NCI-H2227 treated with DMSO at 0.1 percent for 48 hours (cell line): ENCODE data around the gene B4GALT3.

ENCODE experiments used
- DNase-seq: peaks from one replicate; lab custom pipeline; 2025; lab: John Stamatoyannopoulos, UW

The B4GALT3 gene

DNA sequence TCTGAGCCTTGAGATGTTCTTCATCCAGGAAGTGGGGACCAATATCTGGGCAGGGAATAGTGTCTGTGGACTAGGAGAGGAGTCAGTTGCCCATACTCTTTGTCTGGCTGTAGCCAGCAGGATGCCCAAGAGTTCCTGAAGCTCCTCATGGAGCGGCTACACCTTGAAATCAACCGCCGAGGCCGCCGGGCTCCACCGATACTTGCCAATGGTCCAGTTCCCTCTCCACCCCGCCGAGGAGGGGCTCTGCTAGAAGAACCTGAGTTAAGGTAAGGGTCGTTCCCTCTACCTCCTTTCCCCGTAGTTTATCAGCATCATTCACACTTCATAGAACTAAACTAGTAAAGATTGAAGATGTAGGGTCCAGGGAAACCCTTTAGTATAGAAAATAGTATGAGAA is 14.5 kb downstream of the B4GALT3 start:
- DNase-seq = no peak

DNA sequence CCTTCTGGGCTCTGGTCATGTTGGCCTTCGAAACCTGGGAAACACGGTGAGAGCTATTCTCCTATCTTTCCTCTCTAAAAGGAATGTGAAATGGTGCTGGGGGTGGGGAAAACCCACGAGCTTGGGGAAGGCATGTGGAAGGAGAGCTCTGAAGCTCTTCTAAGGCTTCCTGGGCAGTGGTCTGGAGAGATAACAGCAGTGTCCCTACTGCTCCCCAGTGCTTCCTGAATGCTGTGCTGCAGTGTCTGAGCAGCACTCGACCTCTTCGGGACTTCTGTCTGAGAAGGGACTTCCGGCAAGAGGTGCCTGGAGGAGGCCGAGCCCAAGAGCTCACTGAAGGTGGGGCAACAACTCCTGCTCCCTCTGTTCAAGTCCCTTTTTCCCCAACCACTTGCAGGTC is 15.3 kb downstream of the B4GALT3 start:
- DNase-seq = no peak

DNA sequence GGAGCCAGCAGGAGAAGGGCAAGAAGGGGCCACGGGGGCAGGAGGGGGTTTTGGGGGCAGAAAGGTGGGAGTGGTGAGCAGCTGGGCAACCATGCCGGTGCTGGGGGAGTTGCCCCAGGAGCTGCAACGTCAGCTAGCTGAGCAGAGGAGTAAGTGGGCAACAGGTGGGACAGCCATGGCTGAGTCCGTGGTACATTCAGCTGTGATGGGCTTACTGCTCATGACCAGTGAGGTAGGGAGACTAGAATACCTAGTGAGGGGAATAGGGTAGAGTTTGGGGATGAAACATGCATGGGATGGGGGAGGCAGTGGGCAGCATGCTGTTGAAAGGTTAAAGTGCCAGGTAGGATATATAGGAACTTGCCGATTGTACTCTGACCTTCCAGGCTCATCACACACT is 15.7 kb downstream of the B4GALT3 start:
- DNase-seq = no peak

DNA sequence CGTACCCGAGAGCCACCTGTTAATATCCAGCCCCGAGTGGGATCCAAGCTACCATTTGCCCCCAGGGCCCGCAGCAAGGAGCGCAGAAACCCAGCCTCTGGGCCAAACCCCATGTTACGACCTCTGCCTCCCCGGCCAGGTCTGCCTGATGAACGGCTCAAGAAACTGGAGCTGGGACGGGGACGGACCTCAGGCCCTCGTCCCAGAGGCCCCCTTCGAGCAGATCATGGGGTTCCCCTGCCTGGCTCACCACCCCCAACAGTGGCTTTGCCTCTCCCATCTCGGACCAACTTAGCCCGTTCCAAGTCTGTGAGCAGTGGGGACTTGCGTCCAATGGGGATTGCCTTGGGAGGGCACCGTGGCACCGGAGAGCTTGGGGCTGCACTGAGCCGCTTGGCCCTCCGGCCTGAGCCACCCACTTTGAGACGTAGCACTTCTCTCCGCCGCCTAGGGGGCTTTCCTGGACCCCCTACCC is 16.6 kb downstream of the B4GALT3 start:
- no peak for DNase-seq

DNA sequence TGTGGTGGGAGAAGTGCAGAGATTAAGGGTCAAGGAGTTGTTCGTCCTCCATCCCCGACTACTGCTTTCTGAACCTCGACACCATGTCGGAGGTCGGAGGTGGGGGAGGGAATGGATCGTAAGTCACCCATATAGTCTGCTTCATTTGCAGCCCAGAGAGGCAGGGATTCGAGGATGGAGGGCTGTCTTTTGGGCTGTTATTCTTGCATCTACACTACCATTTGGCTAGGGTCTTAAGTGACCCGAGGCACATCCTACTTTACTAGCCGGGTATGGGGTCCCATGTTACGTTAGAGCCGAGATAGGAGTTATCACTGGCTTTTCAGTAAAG is 17.4 kb downstream of the B4GALT3 start:
- no peak for DNase-seq

DNA sequence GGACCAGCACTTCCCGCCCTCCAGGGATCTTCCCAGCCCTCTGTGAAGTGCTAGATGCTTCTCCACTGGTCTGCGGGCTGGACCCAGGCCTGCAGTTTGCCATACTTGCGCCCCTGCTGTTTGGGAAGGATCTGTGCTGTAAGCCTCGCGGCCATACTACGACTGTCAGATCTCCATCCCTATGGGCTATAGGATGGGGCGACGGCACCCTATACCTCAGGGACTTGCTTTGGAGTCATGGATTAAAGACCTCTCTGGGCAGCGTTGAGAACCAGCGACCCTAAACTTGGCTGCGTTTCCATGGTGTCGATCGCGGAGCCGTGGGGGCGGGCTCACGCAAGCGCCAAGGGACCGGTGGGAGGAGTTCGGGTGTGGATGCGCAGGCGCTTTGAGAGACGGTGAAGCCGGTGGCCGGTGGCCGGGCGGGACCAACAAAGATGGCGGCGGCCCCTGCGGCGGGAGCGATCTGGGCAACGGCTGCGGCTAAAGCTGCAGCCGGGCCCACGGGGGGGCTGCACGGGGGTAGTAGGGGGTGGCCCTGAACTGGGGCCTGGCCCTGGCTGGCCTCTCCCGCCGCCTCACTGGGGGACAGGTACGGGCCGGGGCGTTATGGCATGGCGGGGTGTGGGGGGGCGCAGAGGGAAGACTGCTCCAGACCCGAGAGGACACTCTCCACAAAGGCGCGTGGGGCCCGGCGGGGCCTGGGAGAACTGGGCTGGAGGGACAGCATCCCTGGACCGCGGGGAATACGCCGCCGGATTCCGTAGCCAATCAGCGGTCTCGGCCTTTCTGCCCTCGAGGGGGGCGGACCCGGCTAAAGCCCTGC is 18.0 kb downstream of the B4GALT3 start, which contains the start of gene USP21:
Gene USP21, plus strand, starts transcription at position 414 of the 826 bp plus-strand sequence. CDS start 1,141 bp downstream, outside the sequence.
- peak; percentile 96 for DNase-seq

DNA sequence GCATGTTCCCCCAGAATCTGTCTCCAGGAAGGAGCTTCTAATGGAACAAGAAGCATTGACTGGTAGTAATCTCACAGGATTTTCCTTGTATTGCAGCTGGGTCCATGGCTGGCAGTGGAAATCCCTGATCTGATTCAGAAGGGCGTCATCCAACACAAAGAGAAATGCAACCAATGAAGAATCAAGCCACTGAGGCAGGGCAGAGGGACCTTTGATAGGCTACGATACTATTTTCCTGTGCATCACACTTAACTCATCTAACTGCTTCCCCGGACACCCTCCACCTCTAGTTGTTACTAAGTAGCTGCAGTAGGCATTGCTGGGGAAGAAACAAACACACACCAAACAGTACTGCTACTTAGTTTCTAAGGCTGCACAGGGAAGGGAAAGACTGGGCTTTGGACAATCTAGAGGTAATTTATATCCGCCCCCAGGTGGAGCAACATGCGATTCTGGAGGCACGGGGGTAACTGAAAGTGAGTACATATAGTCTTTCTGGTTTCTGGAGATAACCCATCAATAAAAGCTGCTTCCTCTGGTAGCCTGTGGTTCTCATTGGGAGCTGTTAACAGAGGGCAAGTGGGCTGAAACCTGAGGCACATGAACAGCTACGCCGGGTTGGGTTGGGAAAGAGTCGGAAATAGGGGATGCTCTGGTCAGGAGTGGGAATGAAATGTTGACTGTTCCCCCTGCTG is 18.8 kb downstream of the B4GALT3 start:
- DNase-seq = no peak

DNA sequence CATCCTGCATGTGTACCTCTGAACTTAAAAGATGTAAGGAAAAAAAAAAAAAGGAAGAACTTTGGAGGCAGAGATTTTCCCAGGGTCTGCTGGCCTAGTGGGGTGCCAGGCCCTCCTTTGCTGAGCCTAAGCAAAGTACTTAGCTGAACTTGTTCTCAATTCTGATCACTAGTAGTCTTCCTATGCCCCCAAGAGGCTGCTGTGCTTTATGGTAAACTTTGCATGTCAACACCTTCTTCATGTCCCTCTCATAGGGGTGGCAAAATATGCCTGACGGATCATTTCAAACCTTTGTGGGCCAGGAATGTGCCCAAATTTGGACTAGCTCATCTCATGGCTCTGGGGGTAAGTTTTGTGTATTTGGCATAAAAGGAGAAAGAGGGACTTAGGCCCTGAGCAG is 19.4 kb downstream of the B4GALT3 start:
- DNase-seq = no peak

DNA sequence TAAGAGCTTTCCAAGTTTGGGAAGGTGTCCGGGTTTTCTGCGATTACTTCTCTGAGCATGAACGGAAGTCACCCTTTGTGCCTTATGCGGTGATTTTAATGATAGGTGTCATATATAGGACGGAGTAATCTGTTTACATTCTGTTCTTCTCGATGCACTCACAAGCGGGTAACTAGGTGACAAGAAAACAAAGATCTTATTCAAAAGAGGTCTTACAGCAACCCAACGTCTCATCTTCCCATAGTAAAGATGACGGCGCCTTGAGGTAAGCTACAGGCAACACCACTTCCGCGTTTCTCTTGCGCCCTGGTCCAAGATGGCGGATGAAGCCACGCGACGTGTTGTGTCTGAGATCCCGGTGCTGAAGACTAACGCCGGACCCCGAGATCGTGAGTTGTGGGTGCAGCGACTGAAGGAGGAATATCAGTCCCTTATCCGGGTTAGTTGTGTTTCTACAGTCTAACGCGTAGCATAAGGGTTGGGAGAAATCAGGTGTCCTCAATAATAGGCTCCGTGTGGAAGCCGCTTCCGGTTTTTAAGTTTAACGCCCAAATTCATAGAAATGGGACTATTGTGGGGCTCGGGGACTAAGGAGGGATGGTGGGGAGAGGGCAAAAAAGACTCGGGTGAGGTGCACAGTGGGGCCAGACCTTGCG is 23.5 kb downstream of the B4GALT3 start, which contains the start of gene UFC1:
Gene UFC1, plus strand, starts transcription at position 297 of the 656 bp plus-strand sequence. Its CDS starts 20 bp downstream, at position 317.
- peak; percentile 93 for DNase-seq

DNA sequence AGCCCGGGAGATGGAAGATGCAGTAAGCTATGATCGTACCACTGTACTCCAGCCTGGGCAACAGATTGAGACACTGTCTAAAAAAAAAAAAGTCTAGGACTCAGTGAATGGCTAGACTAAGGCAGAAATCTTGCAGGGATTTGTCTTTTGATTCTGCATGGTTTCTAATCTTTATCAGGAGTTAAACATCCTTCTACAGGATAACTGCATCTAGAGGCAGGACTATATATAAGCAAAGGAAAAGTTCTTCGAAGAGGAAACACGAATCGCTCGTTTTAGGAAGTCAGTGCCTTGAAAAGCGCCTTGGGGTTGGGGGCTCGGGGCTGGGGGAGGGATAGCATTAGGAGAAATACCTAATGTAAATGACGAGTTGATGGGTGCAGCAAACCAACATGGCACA is 24.1 kb downstream of the B4GALT3 start:
- no peak for DNase-seq

DNA sequence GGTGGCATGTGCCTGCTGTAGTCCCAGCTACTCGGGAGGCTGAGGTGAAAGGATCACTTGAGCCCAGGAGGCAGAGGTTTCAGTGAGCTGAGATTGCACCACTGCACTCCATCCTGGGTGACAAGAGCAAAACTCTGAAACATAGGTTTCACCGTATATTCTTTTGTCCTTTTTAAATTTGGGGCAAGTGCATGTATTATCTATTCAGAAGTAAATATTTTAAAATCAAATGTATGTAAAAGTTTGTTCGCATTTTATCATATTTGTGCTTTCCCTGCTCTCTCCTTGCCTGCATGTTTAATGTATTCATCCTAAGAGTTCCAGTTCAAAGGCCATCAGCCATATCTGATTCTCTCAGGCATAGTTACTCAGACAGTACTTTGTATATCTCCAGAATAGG is 31.5 kb downstream of the B4GALT3 start:
- DNase-seq = no peak

DNA sequence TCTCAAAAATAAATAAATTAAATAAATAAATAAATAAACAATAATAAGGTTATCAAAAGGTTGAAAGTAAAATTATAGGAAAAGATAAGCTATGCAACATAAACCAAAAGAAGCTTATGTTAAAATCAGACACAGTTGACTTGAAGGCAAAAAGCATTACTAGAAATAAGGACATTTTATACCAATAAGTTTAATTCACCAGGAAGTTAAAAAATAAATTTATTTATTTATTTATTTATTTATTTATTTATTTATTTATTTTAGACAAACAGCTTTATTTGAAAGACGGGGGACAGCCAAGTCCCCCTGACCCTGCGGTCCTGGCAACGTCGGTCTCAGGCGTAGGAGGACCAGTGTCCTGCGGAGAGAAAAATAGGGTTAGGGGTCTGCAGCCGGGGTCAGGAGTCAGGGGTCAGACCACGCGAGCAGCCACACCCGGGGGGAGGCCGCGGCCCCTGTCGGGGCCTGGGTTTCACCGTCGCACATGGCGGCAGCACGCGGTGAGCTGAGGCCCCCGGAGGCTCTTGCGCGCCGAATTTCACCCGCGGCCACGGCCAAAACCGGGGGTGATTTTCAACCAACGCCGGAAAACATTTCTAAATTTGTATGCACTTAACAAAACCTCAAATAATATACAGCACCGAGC is 36.4 kb downstream of the B4GALT3 start:
- DNase-seq = no peak

DNA sequence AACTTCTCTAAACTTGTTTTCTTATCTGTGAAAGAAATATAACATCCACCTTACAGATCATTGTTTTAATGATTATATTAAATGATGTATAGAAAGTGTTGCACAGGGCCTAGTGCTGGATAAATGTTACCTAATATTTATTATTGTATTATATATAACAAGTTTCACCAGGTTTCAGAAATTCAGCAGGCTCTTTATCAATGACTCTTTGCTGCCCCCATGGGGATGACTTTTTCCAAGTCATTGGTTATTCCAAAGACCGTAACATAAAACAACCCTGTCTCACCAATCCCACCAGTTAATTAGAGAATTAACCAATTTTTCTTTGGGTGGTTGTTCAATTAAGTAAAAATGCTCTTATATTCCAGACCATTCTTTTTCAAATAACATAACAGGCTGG is 37.5 kb downstream of the B4GALT3 start:
- DNase-seq = peak; percentile 4

DNA sequence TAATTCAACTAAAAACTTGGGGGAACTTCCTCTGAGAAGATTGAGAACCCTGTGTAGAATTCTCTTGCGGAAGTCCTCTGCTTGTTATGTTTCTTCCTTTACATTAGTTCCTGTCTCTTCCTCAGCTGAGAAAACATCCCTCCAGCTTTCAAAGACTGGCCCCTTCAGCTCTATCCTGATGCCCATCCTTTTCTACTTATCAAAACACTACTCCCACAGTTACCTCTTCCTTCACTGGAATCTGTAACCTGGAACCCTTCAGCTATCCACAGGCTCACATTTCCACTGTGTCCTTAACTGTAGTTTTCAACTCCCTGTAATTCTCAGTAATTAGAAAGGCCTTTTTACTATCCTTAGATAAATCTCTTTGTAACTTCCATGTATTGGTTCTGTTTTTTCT is 38.9 kb downstream of the B4GALT3 start:
- DNase-seq = no peak

DNA sequence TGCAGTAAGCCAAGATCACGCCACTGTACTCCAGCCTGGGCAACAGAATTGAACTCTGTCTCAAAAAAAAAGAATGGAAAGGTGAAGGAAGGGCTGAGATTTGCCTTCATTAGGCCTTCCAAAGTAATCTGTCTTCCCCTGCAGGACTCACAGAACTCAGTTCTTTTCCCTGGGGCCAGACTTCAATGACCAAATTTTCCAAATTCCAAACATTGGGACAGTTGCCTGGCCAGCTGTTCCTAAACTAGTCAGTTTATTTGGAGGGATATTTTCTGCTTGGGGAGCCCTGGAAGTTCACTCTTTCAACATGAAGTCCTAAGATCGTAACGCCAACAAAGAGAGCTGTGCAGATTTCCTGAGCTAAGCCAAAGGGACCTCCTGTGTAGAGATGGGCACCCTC is 39.4 kb downstream of the B4GALT3 start:
- DNase-seq = no peak

DNA sequence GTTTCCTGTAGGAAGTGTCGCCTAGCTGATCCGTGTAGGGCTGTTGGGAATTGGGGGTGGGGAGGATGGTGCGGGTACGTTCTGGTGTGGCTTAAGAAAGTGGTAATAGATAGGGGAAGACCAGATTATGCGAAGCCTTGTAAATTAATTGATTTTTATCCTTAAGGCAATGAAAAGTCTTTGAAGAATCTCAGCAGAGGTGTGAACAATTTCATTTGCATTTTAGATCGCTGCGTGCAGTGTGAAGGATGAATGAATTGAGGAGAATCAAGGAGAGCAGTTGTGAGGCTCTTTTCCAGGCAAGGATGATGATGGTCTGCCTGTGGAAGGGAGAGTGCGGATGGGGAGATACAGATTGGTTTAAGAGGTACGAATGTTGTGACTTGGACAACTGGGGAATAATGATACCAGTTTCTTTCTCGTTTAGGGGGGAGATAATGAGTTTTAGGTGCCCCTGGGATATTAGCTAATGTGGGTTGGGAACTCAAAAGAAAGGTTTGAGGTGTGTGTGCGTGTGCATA is 44.0 kb downstream of the B4GALT3 start:
- DNase-seq = peak; percentile 61

DNA sequence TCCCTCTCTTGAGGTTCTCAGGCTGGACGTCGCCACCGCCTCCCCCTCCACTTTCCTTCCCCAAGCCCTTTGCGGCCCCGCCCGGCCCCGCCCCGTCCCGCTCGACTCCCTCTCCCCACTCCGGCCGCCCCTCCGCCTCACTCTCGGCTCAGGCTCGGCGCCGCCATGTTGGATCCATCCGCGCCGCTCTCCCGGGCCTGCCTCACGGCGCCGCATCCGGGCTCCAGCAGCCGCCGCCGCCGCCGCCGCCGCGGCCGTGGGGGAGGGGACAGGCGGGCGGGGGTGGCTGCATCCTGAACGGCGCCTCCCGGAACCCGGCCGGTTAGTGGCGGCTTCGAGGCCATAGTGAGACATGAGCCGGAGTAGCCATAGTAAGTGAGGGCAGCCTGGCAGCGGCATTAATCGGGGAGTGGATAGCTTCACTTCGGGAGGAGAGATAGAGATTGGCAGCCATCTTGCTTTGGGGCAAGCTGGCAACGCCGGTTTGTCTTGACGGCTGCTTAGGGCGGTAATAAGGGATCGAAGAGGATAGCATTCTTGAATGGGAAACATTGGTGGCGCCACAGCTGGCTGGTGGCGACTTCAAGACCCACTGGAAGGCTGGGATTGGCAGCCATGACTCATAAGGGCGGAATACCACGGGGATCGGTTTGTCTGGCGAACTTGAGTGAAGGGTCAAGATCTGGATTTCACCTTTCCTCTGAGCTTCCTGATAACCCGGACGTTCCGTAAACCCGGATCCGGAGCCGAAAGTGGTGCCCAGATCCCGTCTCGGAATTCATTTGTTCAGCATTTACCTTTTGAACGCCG is 44.7 kb downstream of the B4GALT3 start, which contains the start of gene DEDD:
Gene DEDD, minus strand, starts transcription at position 258 of the 810 bp plus-strand sequence. CDS start 8,205 bp downstream, outside the sequence.
- DNase-seq = peak; percentile 98

DNA sequence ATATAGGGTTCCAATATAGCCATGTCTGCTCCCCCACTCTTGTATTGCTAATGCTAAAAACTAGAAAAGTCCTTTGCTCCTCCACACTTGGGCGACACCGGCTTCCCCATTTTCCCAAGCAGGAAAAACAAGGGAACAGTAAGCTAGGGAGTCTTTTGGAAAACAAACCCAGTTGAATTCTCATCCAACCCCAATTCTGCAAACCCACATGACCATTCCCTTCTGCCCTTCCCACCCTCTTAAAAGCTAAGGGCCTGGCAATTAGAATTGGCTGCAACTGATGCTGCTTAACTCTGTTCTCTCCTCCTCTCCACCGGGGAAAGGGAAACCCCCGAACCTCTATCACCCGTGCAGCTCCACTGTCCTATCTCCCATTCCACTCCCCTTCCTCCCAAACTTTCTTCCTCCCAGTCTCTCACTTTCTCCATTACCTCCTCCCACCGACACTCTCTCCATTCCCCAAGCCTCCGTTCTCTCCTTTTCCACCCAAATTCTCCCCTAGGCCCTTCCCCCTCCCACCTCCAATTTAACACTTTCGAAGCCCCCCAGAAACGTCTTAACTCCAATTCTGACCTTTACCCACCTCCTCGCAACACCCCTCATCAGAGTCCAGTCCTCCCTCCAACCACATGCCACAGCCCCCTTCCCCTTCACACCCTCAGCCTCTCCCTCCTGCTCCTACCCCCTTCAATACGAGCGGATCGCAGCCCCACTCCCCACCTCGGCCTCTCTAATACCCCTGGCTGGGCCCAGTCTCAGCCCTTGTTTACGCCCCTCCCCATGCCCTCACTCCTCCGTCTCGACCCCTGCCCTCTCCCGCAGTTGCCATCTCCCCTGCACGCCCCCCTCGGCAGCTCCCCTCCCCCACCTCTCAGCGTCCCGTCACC is 45.5 kb downstream of the B4GALT3 start:
- DNase-seq = peak; percentile 19

DNA sequence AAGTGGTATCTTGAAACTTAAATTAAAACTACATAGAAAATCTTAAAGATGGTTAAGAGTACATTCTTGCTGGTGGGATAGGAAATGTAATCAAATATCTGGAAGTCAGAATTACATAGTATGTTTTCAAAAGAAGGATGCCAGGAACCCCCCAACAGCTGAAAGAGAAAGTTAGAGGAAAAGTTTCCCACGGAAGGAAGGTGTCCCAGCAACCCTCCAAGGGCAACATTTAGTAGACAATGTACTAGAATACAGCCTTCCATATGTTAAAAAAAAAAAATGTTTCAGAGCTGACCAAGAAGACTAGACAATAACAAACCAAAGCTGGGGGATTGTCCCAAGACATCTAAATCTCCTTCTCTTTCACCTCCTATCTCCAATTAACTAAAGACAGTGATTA is 47.0 kb downstream of the B4GALT3 start:
- no peak for DNase-seq
